HepG2 (cell line): ENCODE results near the gene PMEPA1. TPM values are rescaled to one million over a fixed set of nuclear protein-coding genes. Genes with fewer than 3 reads are reported as not detected.

Experiments used
- ATAC-seq: fragments of 200-7000 bp; cut with Tn5 transposase; 3 replicates; pipeline ENCODE4 v1.9.1; 2020; ENCODE audit warnings: mild to moderate bottlenecking, moderate library complexity
- BruUV-seq: library from RNA; stranded (reverse); fragments of 400-500 nt; replicated peaks from 2 replicates; lab custom pipeline; 2021; lab: Mats Ljungman, UMichigan
- CTCF ChIA-PET: fragments of 300-600 bp; formaldehyde crosslinking; extraction: SDS; loops from one replicate; lab custom pipeline; 2021; ENCODE audit warnings: low total read pairs, inconsistent platforms, low intra/inter-chr PET ratio; lab: Yijun Ruan, JAX
- POLR2A ChIA-PET: fragments of 350-600 bp; sonication (Branson Sonifier 250); formaldehyde crosslinking; loops from one replicate; lab custom pipeline; 2020; ENCODE audit warnings: antibody characterized with exemption, inconsistent platforms; lab: Yijun Ruan, JAX
- DNase-seq: peaks from one replicate; pipeline ENCODE4 v3.0.0-alpha.2; 2015; ENCODE audit warnings: low spot score
- FAIRE-seq: peaks from 3 replicates; lab custom pipeline; 2011; peaks lifted over from hg19 to GRCh38; lab: Jason Lieb, UNC
- H2AFZ ChIP-seq: one replicate; pipeline ENCODE4 v1.6.1; 2011; ENCODE audit warnings: low read length, inconsistent platforms
- H3K27ac ChIP-seq: fragments of 300-600 bp; 3 replicates; pipeline ENCODE4 v1.8.0; 2011; ENCODE audit warnings: mixed run types, mild to moderate bottlenecking, mixed read lengths, low read length, inconsistent platforms; ENCODE audit not compliant: insufficient read depth; ENCODE audit errors: extremely low read length
- H3K27me3 ChIP-seq, 2 experiments: fragments of 200-600 bp in 1 of 2; 2 replicates in 1 of 2; 3 replicates in 1 of 2; pipeline versions ENCODE4 v1.6.0 to v1.8.0; 2011; ENCODE audit warnings: low read length in 2 of 2, mild to moderate bottlenecking in 2 of 2, moderate library complexity in 2 of 2, inconsistent platforms in 1 of 2; ENCODE audit not compliant: insufficient read depth in 2 of 2, control insufficient read depth in 1 of 2
- H3K36me3 ChIP-seq, 2 experiments: fragments of 200-600 bp in 1 of 2; replicated peaks in 1 of 2; 2 replicates in 1 of 2; 3 replicates in 1 of 2; pipeline versions ENCODE4 v1.5.1 to v1.8.0; 2011; ENCODE audit warnings: low read length in 2 of 2, inconsistent platforms in 1 of 2; ENCODE audit not compliant: insufficient read depth in 2 of 2, control insufficient read depth in 1 of 2
- H3K4me1 ChIP-seq: 2 replicates; pipeline ENCODE4 v1.5.1; 2012; ENCODE audit warnings: low read length, inconsistent platforms; ENCODE audit not compliant: insufficient read depth
- H3K4me2 ChIP-seq: 2 replicates; pipeline ENCODE4 v1.6.0; 2011; ENCODE audit warnings: low read depth, low read length, inconsistent platforms
- H3K4me3 ChIP-seq, 3 experiments: fragments of 200-600 bp in 1 of 3; sonication (generic), shearing (Covaris generic) in 1 of 3; replicated peaks in 1 of 3; 2 replicates each; pipeline ENCODE4 v1.5.1; 2011 to 2016; ENCODE audit warnings: low read length in 3 of 3, inconsistent platforms in 2 of 3, low read depth in 2 of 3, mild to moderate bottlenecking in 2 of 3, control low read depth in 1 of 3, mixed read lengths in 1 of 3; ENCODE audit not compliant: insufficient read depth in 1 of 3
- H3K79me2 ChIP-seq: one replicate; pipeline ENCODE4 v1.6.1; 2011; ENCODE audit warnings: low read length, inconsistent platforms; ENCODE audit not compliant: insufficient read depth
- H3K9ac ChIP-seq: 2 replicates; pipeline ENCODE4 v1.6.0; 2011; ENCODE audit warnings: mild to moderate bottlenecking, low read depth, low read length, inconsistent platforms; ENCODE audit not compliant: insufficient read depth
- H3K9me3 ChIP-seq: 2 replicates; pipeline ENCODE4 v1.5.1; 2012; ENCODE audit warnings: mild to moderate bottlenecking, low read length
- H4K20me1 ChIP-seq: 2 replicates; pipeline ENCODE4 v1.6.0; 2011; ENCODE audit warnings: inconsistent platforms, mild to moderate bottlenecking, low read length, moderate library complexity; ENCODE audit not compliant: insufficient read depth
- CHCHD3 ChIP-seq: sonication (generic); formaldehyde crosslinking; IDR thresholded peaks from 2 replicates; pipeline ENCODE4 v1.8.0; 2022; ENCODE audit warnings: mild to moderate bottlenecking, missing genetic modification reagents, moderate library complexity
- E2F2 ChIP-seq: sonication (generic); formaldehyde crosslinking; IDR thresholded peaks from 2 replicates; pipeline ENCODE4 v1.4.0; 2020; ENCODE audit warnings: missing genetic modification reagents, borderline replicate concordance
- FOXC1 ChIP-seq: sonication (generic); formaldehyde crosslinking; IDR thresholded peaks from 2 replicates; pipeline ENCODE4 v1.8.0; 2022; ENCODE audit warnings: mild to moderate bottlenecking, missing genetic modification reagents, borderline replicate concordance
- KDM6A ChIP-seq: IDR thresholded peaks from 2 replicates; pipeline ENCODE4 v1.6.1; 2016; ENCODE audit warnings: low read depth
- MAFF ChIP-seq: IDR thresholded peaks from 2 replicates; pipeline ENCODE4 v1.6.1; 2011; ENCODE audit warnings: low read depth, low read length, improper control_type of control experiment
- MAFK ChIP-seq, 2 experiments: IDR thresholded peaks in 1 of 2; conservative IDR thresholded peaks in 1 of 2; 2 replicates each; pipeline ENCODE4 v1.6.1; 2011; ENCODE audit warnings: improper control_type of control experiment in 2 of 2, low read length in 2 of 2
- MEIS1 ChIP-seq: sonication (generic); formaldehyde crosslinking; IDR thresholded peaks from 2 replicates; pipeline ENCODE4 v1.9.0; 2021; ENCODE audit warnings: mild to moderate bottlenecking, missing genetic modification reagents, moderate library complexity, borderline replicate concordance
- NCOA2 ChIP-seq: sonication (generic); formaldehyde crosslinking; IDR thresholded peaks from 2 replicates; pipeline ENCODE4 v1.8.0; 2022; ENCODE audit warnings: inconsistent platforms
- NFE2L2 ChIP-seq: fragments of 150-350 bp; IDR thresholded peaks from 2 replicates; pipeline ENCODE4 v1.6.1; 2014; ENCODE audit warnings: low read length
- PATZ1 ChIP-seq: sonication (generic); formaldehyde crosslinking; IDR thresholded peaks from 2 replicates; pipeline ENCODE4 v1.4.0; 2020; ENCODE audit warnings: missing genetic modification reagents
- ZBTB7B ChIP-seq: sonication (generic); formaldehyde crosslinking; IDR thresholded peaks from 2 replicates; pipeline ENCODE4 v1.4.0; 2020; ENCODE audit warnings: missing genetic modification reagents
- ZNF552 ChIP-seq: sonication (generic); formaldehyde crosslinking; IDR thresholded peaks from 2 replicates; pipeline ENCODE4 v1.9.0; 2022; ENCODE audit warnings: missing genetic modification reagents, mild to moderate bottlenecking, borderline replicate concordance
- ZNF776 ChIP-seq: sonication (generic); formaldehyde crosslinking; IDR thresholded peaks from 2 replicates; pipeline ENCODE4 v1.4.0; 2020; ENCODE audit warnings: mild to moderate bottlenecking, missing genetic modification reagents
- WGBS: methylation state at CpG from one replicate; pipeline ENCODE4 v1.1.6; 2017; ENCODE audit warnings: low lambda C conversion rate; 5-methylcytosine and 5-hydroxymethylcytosine counted together
- in situ Hi-C: cut with HindIII; loops from 2 replicates; pipeline ENCODE4 v1.10.0; 2017; ENCODE audit warnings: low pct_unique_long_range_greater_than_20kb; ENCODE audit not compliant: extremely low pct_ligation_motif_present
- intact Hi-C: fragments of 100-400 bp; cut with micrococcal nuclease; formaldehyde crosslinking; loops from one replicate; pipeline ENCODE4 v1.10.0; 2022; ENCODE audit not compliant: unreplicated experiment
- polyA plus RNA-seq, 8 experiments: library from polyadenylated mRNA; depleted of rRNA in 3 of 8; stranded (reverse) in 7 of 8; unstranded in 1 of 8; fragments of >200 nt; fragmentation: Illumina TruSeq in 4 of 8; extraction: Trizol in 4 of 8; gene quantifications; 2 replicates each; pipeline versions ENCODE4 v1.2.1 to v1.2.3, GENCODE V29; 2011 to 2016; ENCODE audit warnings: low read depth in 4 of 8, missing spikeins in 1 of 8, mixed read lengths in 1 of 8; ENCODE audit not compliant: insufficient read depth in 1 of 8
- total RNA-seq, 5 experiments: library from RNA; depleted of rRNA; stranded (reverse); fragments of >200 nt; fragmentation: Illumina TruSeq; extraction: Trizol; gene quantifications; 2 replicates each; pipeline ENCODE4 v1.2.3, GENCODE V29; 2016; ENCODE audit warnings: low read depth in 1 of 5
- TF ChIP-seq, protein P1 (sequence below): sonication (generic); formaldehyde crosslinking; IDR thresholded peaks from 2 replicates; pipeline ENCODE4 v1.4.0; 2020; ENCODE audit warnings: mild to moderate bottlenecking, missing genetic modification reagents
- TF ChIP-seq, protein P2 (sequence below): sonication (generic); formaldehyde crosslinking; conservative IDR thresholded peaks from 2 replicates; pipeline ENCODE4 v1.8.0; 2022; ENCODE audit warnings: mild to moderate bottlenecking, moderate library complexity, missing genetic modification reagents
- TF ChIP-seq, protein P3 (sequence below): sonication (generic); formaldehyde crosslinking; IDR thresholded peaks from 2 replicates; pipeline ENCODE4 v1.4.0; 2020; ENCODE audit warnings: missing genetic modification reagents

The PMEPA1 gene
- total and polyA plus RNA-seq, 2 of the 13 experiments (the other 11 are each of a cell fraction or from before 2014, with no cell fraction given) = not detected

DNA sequence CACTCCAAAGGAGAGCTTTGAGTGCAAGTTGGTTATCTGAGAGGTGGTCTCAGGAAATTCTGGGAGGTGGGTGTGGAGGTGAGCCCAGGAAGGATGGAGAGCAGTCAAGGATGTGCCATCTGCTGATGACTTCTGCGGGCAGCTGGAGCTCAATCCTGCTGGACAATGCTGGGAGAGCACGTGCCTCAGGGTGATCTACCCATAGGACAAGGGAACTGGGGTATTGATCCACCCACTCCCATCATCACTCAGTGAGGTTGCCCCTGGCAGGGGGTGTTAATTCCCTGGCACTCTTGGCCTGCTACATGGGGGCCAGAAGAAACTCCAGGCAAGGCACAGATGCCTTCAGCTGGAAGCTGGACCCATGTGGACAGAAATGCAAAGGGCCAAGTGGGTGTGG lies 82.5 kb downstream of the PMEPA1 start (continued):
- TF ChIP-seq, protein P1, sequence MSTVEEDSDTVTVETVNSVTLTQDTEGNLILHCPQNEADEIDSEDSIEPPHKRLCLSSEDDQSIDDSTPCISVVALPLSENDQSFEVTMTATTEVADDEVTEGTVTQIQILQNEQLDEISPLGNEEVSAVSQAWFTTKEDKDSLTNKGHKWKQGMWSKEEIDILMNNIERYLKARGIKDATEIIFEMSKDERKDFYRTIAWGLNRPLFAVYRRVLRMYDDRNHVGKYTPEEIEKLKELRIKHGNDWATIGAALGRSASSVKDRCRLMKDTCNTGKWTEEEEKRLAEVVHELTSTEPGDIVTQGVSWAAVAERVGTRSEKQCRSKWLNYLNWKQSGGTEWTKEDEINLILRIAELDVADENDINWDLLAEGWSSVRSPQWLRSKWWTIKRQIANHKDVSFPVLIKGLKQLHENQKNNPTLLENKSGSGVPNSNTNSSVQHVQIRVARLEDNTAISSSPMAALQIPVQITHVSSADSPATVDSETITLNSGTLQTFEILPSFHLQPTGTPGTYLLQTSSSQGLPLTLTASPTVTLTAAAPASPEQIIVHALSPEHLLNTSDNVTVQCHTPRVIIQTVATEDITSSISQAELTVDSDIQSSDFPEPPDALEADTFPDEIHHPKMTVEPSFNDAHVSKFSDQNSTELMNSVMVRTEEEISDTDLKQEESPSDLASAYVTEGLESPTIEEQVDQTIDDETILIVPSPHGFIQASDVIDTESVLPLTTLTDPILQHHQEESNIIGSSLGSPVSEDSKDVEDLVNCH (CRISPR knock-in tag) = no peak
- TF ChIP-seq, protein P2, sequence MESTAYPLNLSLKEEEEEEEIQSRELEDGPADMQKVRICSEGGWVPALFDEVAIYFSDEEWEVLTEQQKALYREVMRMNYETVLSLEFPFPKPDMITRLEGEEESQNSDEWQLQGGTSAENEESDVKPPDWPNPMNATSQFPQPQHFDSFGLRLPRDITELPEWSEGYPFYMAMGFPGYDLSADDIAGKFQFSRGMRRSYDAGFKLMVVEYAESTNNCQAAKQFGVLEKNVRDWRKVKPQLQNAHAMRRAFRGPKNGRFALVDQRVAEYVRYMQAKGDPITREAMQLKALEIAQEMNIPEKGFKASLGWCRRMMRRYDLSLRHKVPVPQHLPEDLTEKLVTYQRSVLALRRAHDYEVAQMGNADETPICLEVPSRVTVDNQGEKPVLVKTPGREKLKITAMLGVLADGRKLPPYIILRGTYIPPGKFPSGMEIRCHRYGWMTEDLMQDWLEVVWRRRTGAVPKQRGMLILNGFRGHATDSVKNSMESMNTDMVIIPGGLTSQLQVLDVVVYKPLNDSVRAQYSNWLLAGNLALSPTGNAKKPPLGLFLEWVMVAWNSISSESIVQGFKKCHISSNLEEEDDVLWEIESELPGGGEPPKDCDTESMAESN (CRISPR knock-in tag) = no peak
- TF ChIP-seq NCOA2 (CRISPR knock-in tag) = no peak
- TF ChIP-seq MEIS1 = no peak
- no peak for TF ChIP-seq ZNF552 (CRISPR knock-in tag)
- no peak for TF ChIP-seq ZNF776 (CRISPR knock-in tag)

GRCh38 chr20:57625978-57626377 lies 83.8 kb downstream of the PMEPA1 start:
- Histone ChIP-seq H3K79me2 (no peaks in the 10 kb centered on the region), H3K27me3 (peaks cover 0 to 36% of the 10 kb centered on the region in 2 experiments; a peak in 3 of 5 replicates), H3K4me2 (no peak overlapping the region), H3K4me3 (no peak overlapping the region), H4K20me1 (no peaks in the 10 kb centered on the region), H3K4me1 (no peaks in the 10 kb centered on the region), H3K9ac (no peak overlapping the region), H3K27ac (no peak overlapping the region), H2AFZ (no peak overlapping the region), H3K9me3 (peaks cover 9% of the 10 kb centered on the region; the same call in 1 of the 2 replicates), H3K36me3 (no peaks in the 10 kb centered on the region)
- CTCF ChIA-PET = no interaction called here
- intact Hi-C loops = no loop called here
- WGBS = 1% methylated on average over 2 of the region's 2 CpGs
- BruUV-seq = no TSS peak
- POLR2A ChIA-PET = no interaction called here
- no peak for ATAC-seq
- DNase-seq = no peak
- FAIRE-seq = no peak
- in situ Hi-C loops = no loop called here
- TF ChIP-seq CHCHD3 (CRISPR knock-in tag) = no peak
- peak; percentile 77 to 86 for TF ChIP-seq MAFK (conservative IDR thresholded peaks at IDR 0.05 in 1 of 2, IDR thresholded peaks at IDR 0.05 in 1 of 2; ENCODE audit: low read length in 2 of 2)
- TF ChIP-seq E2F2 (CRISPR knock-in tag) = no peak
- TF ChIP-seq FOXC1 (CRISPR knock-in tag) = no peak
- peak; percentile 62 for TF ChIP-seq NFE2L2
- no peak for TF ChIP-seq ZBTB7B
- TF ChIP-seq, protein P3, sequence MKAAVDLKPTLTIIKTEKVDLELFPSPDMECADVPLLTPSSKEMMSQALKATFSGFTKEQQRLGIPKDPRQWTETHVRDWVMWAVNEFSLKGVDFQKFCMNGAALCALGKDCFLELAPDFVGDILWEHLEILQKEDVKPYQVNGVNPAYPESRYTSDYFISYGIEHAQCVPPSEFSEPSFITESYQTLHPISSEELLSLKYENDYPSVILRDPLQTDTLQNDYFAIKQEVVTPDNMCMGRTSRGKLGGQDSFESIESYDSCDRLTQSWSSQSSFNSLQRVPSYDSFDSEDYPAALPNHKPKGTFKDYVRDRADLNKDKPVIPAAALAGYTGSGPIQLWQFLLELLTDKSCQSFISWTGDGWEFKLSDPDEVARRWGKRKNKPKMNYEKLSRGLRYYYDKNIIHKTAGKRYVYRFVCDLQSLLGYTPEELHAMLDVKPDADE (CRISPR knock-in tag) = no peak
- TF ChIP-seq KDM6A (CRISPR knock-in tag) = no peak
- TF ChIP-seq PATZ1 (CRISPR knock-in tag) = no peak
- TF ChIP-seq MAFF = peak; percentile 83
